Stimulated activated naive CD8-positive, alpha-beta T cell treated with anti-CD3 and anti-CD28 coated beads, Interleukin-15, Interleukin-2, amounts not matched to agents 100 U/mL and 50 U/mL, for 24 hours (primary cell): ENCODE data around the gene VCL.
A peak's percentile ranks its signal among the peaks of the same experiment; 100 is the strongest.

ENCODE experiments used
- ATAC-seq: fragments of 150-1000 bp; cut with Tn5 transposase; one replicate; pipeline ENCODE4 v1.10.0; 2021
- DNase-seq: peaks from one replicate; pipeline ENCODE4 v3.0.0; 2021

VCL gene

GRCh38 chr10:74076961-74077360, 79.0 kb downstream of the VCL start:
- DNase-seq (no peak), ATAC-seq (no peak)

- no peak for ATAC-seq
- DNase-seq = no peak
Measured at GRCh38 chr10:74077416-74077815, 79.5 kb downstream of the VCL start.

GRCh38 chr10:74078037-74078436, 80.1 kb downstream of the VCL start:
- ATAC-seq (peak; percentile 95), DNase-seq (peak; percentile 66)

GRCh38 chr10:74079028-74079935, 81.4 kb downstream of the VCL start:
- ATAC-seq = no peak
- no peak for DNase-seq

GRCh38 chr10:74079936-74080590, 82.1 kb downstream of the VCL start:
- no peak for ATAC-seq
- DNase-seq = no peak

- no peak for ATAC-seq
- peak; percentile 40 for DNase-seq
Measured at GRCh38 chr10:74081192-74081803, 83.4 kb downstream of the VCL start.

- no peak for ATAC-seq
- no peak for DNase-seq
Measured at GRCh38 chr10:74081941-74082718, 84.2 kb downstream of the VCL start.

GRCh38 chr10:74083304-74083703, 85.4 kb downstream of the VCL start:
- ATAC-seq (no peak), DNase-seq (no peak)

GRCh38 chr10:74084955-74085354, 87.0 kb downstream of the VCL start:
- peak; percentile 76 for ATAC-seq
- no peak for DNase-seq

GRCh38 chr10:74086317-74086716, 88.4 kb downstream of the VCL start:
- ATAC-seq (no peak), DNase-seq (no peak)

- ATAC-seq = no peak
- DNase-seq = no peak
Measured at GRCh38 chr10:74088722-74089121, 90.8 kb downstream of the VCL start.

- DNase-seq = no peak
- ATAC-seq = no peak
Measured at GRCh38 chr10:74092372-74092771, 94.5 kb downstream of the VCL start.

GRCh38 chr10:74093530-74094164, 95.7 kb downstream of the VCL start:
- no peak for ATAC-seq
- no peak for DNase-seq

- no peak for ATAC-seq
- DNase-seq = no peak
Measured at GRCh38 chr10:74094231-74094630, 96.3 kb downstream of the VCL start.

GRCh38 chr10:74096777-74097176, 98.9 kb downstream of the VCL start:
- ATAC-seq (no peak), DNase-seq (no peak)

GRCh38 chr10:74097776-74098175, 99.9 kb downstream of the VCL start:
- ATAC-seq (no peak), DNase-seq (no peak)

- DNase-seq = no peak
- ATAC-seq = no peak
Measured at GRCh38 chr10:74099420-74099819, 101.5 kb downstream of the VCL start.

GRCh38 chr10:74099836-74100235, 101.9 kb downstream of the VCL start:
- no peak for DNase-seq
- no peak for ATAC-seq

- DNase-seq (no peak), ATAC-seq (no peak)
Measured at GRCh38 chr10:74103560-74104258, 105.8 kb downstream of the VCL start.

- ATAC-seq (no peak), DNase-seq (no peak)
Measured at GRCh38 chr10:74104480-74104879, 106.6 kb downstream of the VCL start.

GRCh38 chr10:74104996-74105395, 107.1 kb downstream of the VCL start:
- DNase-seq (no peak), ATAC-seq (no peak)
